Adrenal gland (tissue), 5 donors: Measurements from ENCODE around the gene ERC2.

Source experiments
- CTCF ChIP-seq, 6 experiments: fragments of 450-650 bp in 4 of 6; fragments of 200-600 bp in 2 of 6; sonication (generic) in 1 of 6; IDR thresholded peaks; 1 replicate in 5 of 6; 2 replicates in 1 of 6; pipeline versions ENCODE4 v1.5.1 to v1.8.0; 2016 to 2021; ENCODE audit warnings: antibody characterized with exemption in 6 of 6, mild to moderate bottlenecking in 2 of 6, moderate library complexity in 1 of 6
- POLR2A ChIP-seq, 2 donors: fragments of 450-650 bp; IDR thresholded peaks; one replicate each; pipeline ENCODE4 v1.6.1; 2017; ENCODE audit warnings: antibody characterized with exemption in 2 of 2, mild to moderate bottlenecking in 2 of 2, moderate library complexity in 1 of 2
- donor health status: DM: no; HTN: no; CAD: no.

DNA sequence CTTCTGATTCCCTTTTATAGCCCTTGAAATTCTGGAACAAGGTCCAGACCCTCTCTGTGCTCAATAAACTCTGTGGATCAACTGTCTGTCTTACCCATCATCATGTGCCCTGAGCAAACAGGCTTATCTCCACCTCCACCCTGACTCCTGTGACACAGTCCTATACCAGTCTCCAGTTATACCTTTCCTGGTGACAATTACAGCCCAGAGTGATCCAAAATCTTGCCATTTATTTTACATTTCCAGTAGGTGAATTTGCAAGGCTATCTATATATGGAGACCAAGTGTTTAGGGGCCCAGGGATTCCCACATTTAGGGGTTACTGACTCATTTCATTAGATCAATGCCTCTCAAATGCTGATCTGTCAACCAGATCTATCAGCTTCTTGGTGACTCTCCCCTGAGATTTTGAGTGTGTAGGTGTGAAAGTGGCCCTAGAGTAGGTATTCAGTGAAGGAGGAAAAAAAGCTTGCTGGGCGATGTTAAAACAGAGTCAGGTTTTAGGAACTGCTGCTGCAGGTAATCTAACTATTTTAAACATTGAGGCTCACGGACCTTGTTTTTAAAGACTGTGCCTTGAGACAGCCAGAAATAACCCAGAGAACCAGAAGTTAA lies 751.5 kb downstream of the ERC2 start:
- TF ChIP-seq CTCF (IDR thresholded peaks at IDR 0.05) (no peak), POLR2A (IDR thresholded peaks at IDR 0.05) (no peak)
